ENCODE measurements around the gene DLST. TPM values are rescaled to one million over a fixed set of nuclear protein-coding genes. Genes with fewer than 3 reads are reported as not detected.

Gene DLST
- total and polyA plus RNA-seq, 2 of the 4 experiments (the other 2 are of a cell fraction), result 58.6 to 119 TPM

GRCh38 chr14:74897642-74898041, 15.9 kb downstream of the DLST start:
- BruUV-seq (replicated peaks), result no TSS peak
- Histone ChIP-seq H3K4me1 (ENCODE audit: control insufficient read depth, insufficient read depth, low read length) (no peaks in the 10 kb centered on the region), H3K27ac (ENCODE audit: insufficient read depth, low read length) (no peak overlapping the region), H4K20me1 (ENCODE audit: insufficient read depth, low read length) (peaks cover 8% of the 10 kb centered on the region; the same call in 1 of the 2 replicates), H3K4me3 (ENCODE audit: insufficient read depth, low read depth, low read length) (no peak overlapping the region), H3K4me2 (ENCODE audit: low read depth, low read length) (no peak overlapping the region), H3K79me1 (ENCODE audit: low read depth in 1 of 2, low read length in 2 of 2) (peaks cover 31 to 33% of the 10 kb centered on the region in 2 experiments), H4K8ac (ENCODE audit: low read depth in 2 of 2, low read length in 2 of 2) (no peak overlapping the region), H2BK15ac (ENCODE audit: low read depth, low read length) (no peak overlapping the region), H3K27me3 (ENCODE audit: control insufficient read depth, insufficient read depth, low read length) (no peaks in the 10 kb centered on the region), H3K14ac (replicated peaks; ENCODE audit: low read depth, low read length) (no peak overlapping the region), H2AFZ (replicated peaks; ENCODE audit: low read length, poor library complexity) (no peak overlapping the region), H3K9me3 (ENCODE audit: control insufficient read depth, insufficient read depth, low read length) (no peaks in the 10 kb centered on the region), H3K18ac (ENCODE audit: low read depth, low read length) (no peak overlapping the region), H2BK5ac (ENCODE audit: low read depth, low read length, poor library complexity, severe bottlenecking) (no peak overlapping the region), H4K91ac (ENCODE audit: insufficient read depth, low read depth, low read length) (no peak overlapping the region), H2AK9ac (replicated peaks; ENCODE audit: low read depth, low read length, poor library complexity) (no peak overlapping the region), H3K4ac (ENCODE audit: low read depth, low read length) (no peak overlapping the region), H3K9me1 (ENCODE audit: insufficient read depth, low read length) (no peaks in the 10 kb centered on the region), H2AK5ac (ENCODE audit: low read depth, low read length) (no peak overlapping the region), H3K56ac (ENCODE audit: extremely low read depth, insufficient read depth, low read length) (no peak overlapping the region), H3K36me3 (ENCODE audit: control insufficient read depth, insufficient read depth, low read length) (peaks cover 79% of the 10 kb centered on the region), H2BK120ac (ENCODE audit: low read depth, low read length) (no peak overlapping the region), H4K5ac (ENCODE audit: low read depth, low read length) (no peak overlapping the region), H3K9ac (ENCODE audit: low read depth, low read length) (no peak overlapping the region), H2BK20ac (ENCODE audit: low read depth, low read length) (no peak overlapping the region), H3K23ac (ENCODE audit: low read depth, low read length) (no peak overlapping the region)
- in situ Hi-C loops (cut with MboI; ENCODE audit: low sequenced_read_pairs) (no loop called here), intact Hi-C loops (cut with micrococcal nuclease) (no loop called here), dilution Hi-C loops (cut with HindIII; ENCODE audit: low sequenced_read_pairs, unreplicated experiment) (no loop called here)
- ChIA-PET POLR2A (ENCODE audit: unreplicated experiment) (interaction anchor here (0.6 kb wide), 1 partner anchor 116 kb away, joined by 9 read pairs; no protein-coding TSS in a partner anchor), CTCF (interaction anchor here (1.1 kb wide), 1 partner anchor 9 kb away, joined by 3 read pairs; no protein-coding TSS in a partner anchor)
- TF ChIP-seq MXI1 (IDR thresholded peaks at IDR 0.05; ENCODE audit: borderline replicate concordance, low read depth, low read length) (no peak), RAD21 (IDR thresholded peaks at IDR 0.05; ENCODE audit: low read length) (no peak), MAZ (IDR thresholded peaks at IDR 0.05; ENCODE audit: borderline replicate concordance, low read depth, low read length) (no peak), FOS (IDR thresholded peaks at IDR 0.05; ENCODE audit: low read depth, low read length) (no peak), CHD1 (IDR thresholded peaks at IDR 0.05; ENCODE audit: low read depth, low read length) (no peak), RFX5 (IDR thresholded peaks at IDR 0.05; ENCODE audit: low read depth, low read length) (no peak), CEBPB (IDR thresholded peaks at IDR 0.05; ENCODE audit: low read depth, low read length) (no peak)
- TF ChIP-seq, protein P1, sequence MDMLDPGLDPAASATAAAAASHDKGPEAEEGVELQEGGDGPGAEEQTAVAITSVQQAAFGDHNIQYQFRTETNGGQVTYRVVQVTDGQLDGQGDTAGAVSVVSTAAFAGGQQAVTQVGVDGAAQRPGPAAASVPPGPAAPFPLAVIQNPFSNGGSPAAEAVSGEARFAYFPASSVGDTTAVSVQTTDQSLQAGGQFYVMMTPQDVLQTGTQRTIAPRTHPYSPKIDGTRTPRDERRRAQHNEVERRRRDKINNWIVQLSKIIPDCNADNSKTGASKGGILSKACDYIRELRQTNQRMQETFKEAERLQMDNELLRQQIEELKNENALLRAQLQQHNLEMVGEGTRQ (IDR thresholded peaks at IDR 0.05; ENCODE audit: low read depth, low read length), result no peak
- WGBS, 2 experiments (ENCODE audit: extremely low coverage in 2 of 2, insufficient read length in 1 of 2), result no CpG with 5 or more reads among the region's 4 CpGs
- no peak for ATAC-seq (ENCODE audit: low read depth)
- DNase-seq, result no peak

Measured in IMR-90 (cell line).